ENCODE measurements around the gene LARP4B.

GRCh38 chr10:841535-841934, 90.0 kb downstream of the LARP4B start:
- TF ChIP-seq CTCF (CRISPR knock-in tag; IDR thresholded peaks at IDR 0.05) = no peak
- TF ChIP-seq BCL3 (CRISPR knock-in tag; IDR thresholded peaks at IDR 0.05) = no peak
- no peak for TF ChIP-seq ZNF776 (CRISPR knock-in tag; IDR thresholded peaks at IDR 0.05)
- no peak for TF ChIP-seq TBL1XR1 (IDR thresholded peaks at IDR 0.05; ENCODE audit: borderline replicate concordance, low read length, partially characterized antibody)
